GM12878 (cell line): ENCODE measurements around the gene KCNIP2.

Source experiments
- EGR1 ChIP-seq, 2 experiments: IDR thresholded peaks; 1 replicate in 1 of 2; 2 replicates in 1 of 2; pipeline ENCODE4 v1.6.1; 2011 to 2012; ENCODE audit warnings: low read depth in 2 of 2, low read length in 2 of 2, borderline replicate concordance in 1 of 2, mild to moderate bottlenecking in 1 of 2, moderate library complexity in 1 of 2
- EZH2 ChIP-seq: IDR thresholded peaks from 2 replicates; pipeline ENCODE4 v1.6.1; 2012; ENCODE audit warnings: low read depth, mild to moderate bottlenecking, control low read depth, inconsistent platforms, low read length, borderline replicate concordance; ENCODE audit not compliant: control insufficient read depth
- FOXM1 ChIP-seq: IDR thresholded peaks from 2 replicates; pipeline ENCODE4 v1.6.1; 2012; ENCODE audit warnings: low read depth, mild to moderate bottlenecking, inconsistent platforms, low read length, moderate library complexity
- NR2C2 ChIP-seq: IDR thresholded peaks from 2 replicates; pipeline ENCODE4 v1.6.1; 2011; ENCODE audit warnings: borderline replicate concordance, low read depth; ENCODE audit not compliant: control insufficient read depth, insufficient read length
- POLR2A ChIP-seq: IDR thresholded peaks from 2 replicates; pipeline ENCODE4 v1.6.1; 2011; ENCODE audit warnings: low read depth, mild to moderate bottlenecking, low read length
- TCF12 ChIP-seq: IDR thresholded peaks from 2 replicates; pipeline ENCODE4 v1.6.1; 2011; ENCODE audit warnings: low read depth, mild to moderate bottlenecking, low read length
- TF ChIP-seq, protein P1 (sequence below), 3 experiments: IDR thresholded peaks in 2 of 3; conservative IDR thresholded peaks in 1 of 3; 2 replicates each; pipeline ENCODE4 v1.5.1; 2011; ENCODE audit warnings: low read depth in 3 of 3, low read length in 3 of 3, mild to moderate bottlenecking in 3 of 3, control low read depth in 2 of 3, moderate library complexity in 2 of 3, inconsistent platforms in 1 of 3, mixed read lengths in 1 of 3; ENCODE audit not compliant: control insufficient read depth in 2 of 3, insufficient read depth in 1 of 3; ENCODE audit errors: extremely low read depth in 1 of 3

DNA sequence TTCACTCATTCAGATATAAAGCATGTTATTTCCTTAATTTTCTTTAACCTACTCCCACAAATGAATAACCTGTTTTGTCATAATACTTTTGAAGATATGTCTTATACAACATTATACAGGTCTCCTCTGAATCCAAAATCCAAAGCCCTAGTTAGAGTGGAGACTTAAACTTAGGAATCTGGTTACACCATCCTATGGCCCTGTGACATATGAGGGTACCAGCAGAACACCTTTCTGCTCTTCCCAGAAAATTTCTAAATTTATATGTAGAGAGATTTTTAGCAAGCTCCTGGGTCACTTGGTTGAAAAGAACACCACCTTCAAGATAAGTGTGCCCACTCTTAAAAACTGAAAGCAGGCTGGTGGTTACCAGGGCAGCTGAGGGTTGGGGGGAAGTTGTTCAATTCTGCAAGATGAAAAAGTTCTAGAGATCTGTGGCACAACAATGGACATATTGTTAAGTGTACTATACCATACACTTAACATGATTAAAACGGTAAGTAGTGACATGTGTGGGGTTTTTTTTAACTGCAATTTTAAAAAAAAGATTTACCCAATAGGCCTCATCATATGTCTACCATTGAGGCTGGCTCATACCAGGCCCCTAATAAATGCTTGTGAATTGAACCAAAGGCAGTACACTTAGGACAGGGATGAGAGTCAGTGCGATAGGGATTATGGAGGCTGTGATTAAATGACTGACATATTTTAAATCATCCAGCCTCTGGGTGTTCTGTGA lies 37.6 kb upstream of the KCNIP2 start:
- TF ChIP-seq, protein P1, sequence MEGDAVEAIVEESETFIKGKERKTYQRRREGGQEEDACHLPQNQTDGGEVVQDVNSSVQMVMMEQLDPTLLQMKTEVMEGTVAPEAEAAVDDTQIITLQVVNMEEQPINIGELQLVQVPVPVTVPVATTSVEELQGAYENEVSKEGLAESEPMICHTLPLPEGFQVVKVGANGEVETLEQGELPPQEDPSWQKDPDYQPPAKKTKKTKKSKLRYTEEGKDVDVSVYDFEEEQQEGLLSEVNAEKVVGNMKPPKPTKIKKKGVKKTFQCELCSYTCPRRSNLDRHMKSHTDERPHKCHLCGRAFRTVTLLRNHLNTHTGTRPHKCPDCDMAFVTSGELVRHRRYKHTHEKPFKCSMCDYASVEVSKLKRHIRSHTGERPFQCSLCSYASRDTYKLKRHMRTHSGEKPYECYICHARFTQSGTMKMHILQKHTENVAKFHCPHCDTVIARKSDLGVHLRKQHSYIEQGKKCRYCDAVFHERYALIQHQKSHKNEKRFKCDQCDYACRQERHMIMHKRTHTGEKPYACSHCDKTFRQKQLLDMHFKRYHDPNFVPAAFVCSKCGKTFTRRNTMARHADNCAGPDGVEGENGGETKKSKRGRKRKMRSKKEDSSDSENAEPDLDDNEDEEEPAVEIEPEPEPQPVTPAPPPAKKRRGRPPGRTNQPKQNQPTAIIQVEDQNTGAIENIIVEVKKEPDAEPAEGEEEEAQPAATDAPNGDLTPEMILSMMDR (IDR thresholded peaks at IDR 0.05 in 2 of 3, conservative IDR thresholded peaks at IDR 0.05 in 1 of 3; ENCODE audit: control insufficient read depth in 2 of 3, extremely low read depth in 1 of 3, insufficient read depth in 1 of 3, low read depth in 3 of 3, low read length in 3 of 3): no peak
- TF ChIP-seq NR2C2: no peak
- no peak for TF ChIP-seq EZH2
- TF ChIP-seq POLR2A: no peak
- TF ChIP-seq TCF12: no peak
- no peak for TF ChIP-seq EGR1 (IDR thresholded peaks at IDR 0.05; ENCODE audit: borderline replicate concordance in 1 of 2, low read depth in 2 of 2, low read length in 2 of 2)
- no peak for TF ChIP-seq FOXM1
